CD14-positive monocyte (primary cell): ENCODE measurements around the gene CA11. TPM values are rescaled to one million over a fixed set of nuclear protein-coding genes. Genes with fewer than 3 reads are reported as not detected.

Experiments used
- DNase-seq, 3 donors: peaks; one replicate each; pipeline ENCODE4 v3.0.0-alpha.2; 2011 to 2022
- H2AFZ ChIP-seq: 2 replicates; pipeline ENCODE4 v1.6.0; 2012; ENCODE audit warnings: mild to moderate bottlenecking, low read depth, low read length, inconsistent platforms; ENCODE audit not compliant: insufficient read depth, poor library complexity, severe bottlenecking
- H3K27ac ChIP-seq, 2 donors: 1 replicate in 1 of 2; 2 replicates in 1 of 2; pipeline ENCODE4 v1.5.1; 2012 to 2013; ENCODE audit warnings: low read length in 2 of 2, control low read depth in 1 of 2, inconsistent platforms in 1 of 2, low read depth in 1 of 2, mild to moderate bottlenecking in 1 of 2
- H3K27me3 ChIP-seq, 2 donors: one replicate each; pipeline versions ENCODE4 v1.6.0 to v1.6.1; 2011 to 2013; ENCODE audit warnings: low read length in 2 of 2; ENCODE audit not compliant: control insufficient read depth in 2 of 2, insufficient read depth in 2 of 2
- H3K36me3 ChIP-seq, 2 donors: replicated peaks in 1 of 2; 1 replicate in 1 of 2; 2 replicates in 1 of 2; pipeline versions ENCODE4 v1.5.1 to v1.6.1; 2012 to 2013; ENCODE audit warnings: low read length in 2 of 2, control low read depth in 1 of 2, inconsistent platforms in 1 of 2, mild to moderate bottlenecking in 1 of 2; ENCODE audit not compliant: insufficient read depth in 2 of 2, control insufficient read depth in 1 of 2
- H3K4me1 ChIP-seq, 2 donors: 1 replicate in 1 of 2; 2 replicates in 1 of 2; pipeline versions ENCODE4 v1.5.1 to v1.6.1; 2012 to 2013; ENCODE audit warnings: low read length in 2 of 2, control low read depth in 1 of 2, inconsistent platforms in 1 of 2, mild to moderate bottlenecking in 1 of 2, moderate library complexity in 1 of 2; ENCODE audit not compliant: insufficient read depth in 2 of 2, control insufficient read depth in 1 of 2
- H3K4me2 ChIP-seq: replicated peaks from 2 replicates; pipeline ENCODE3; 2012; ENCODE audit warnings: low read length, moderate library complexity, mild to moderate bottlenecking; ENCODE audit not compliant: poor library complexity, severe bottlenecking; ENCODE audit errors: extremely low read depth
- H3K4me3 ChIP-seq, 3 experiments: fragments of 200-600 bp in 1 of 3; sonication (generic) in 1 of 3; replicated peaks in 1 of 3; 1 replicate in 2 of 3; 2 replicates in 1 of 3; pipeline ENCODE4 v1.5.1; 2011 to 2013; ENCODE audit warnings: low read length in 3 of 3, mild to moderate bottlenecking in 3 of 3, control low read depth in 2 of 3, low read depth in 2 of 3, inconsistent platforms in 1 of 3, moderate library complexity in 1 of 3
- H3K79me2 ChIP-seq: 2 replicates; pipeline ENCODE4 v1.6.0; 2012; ENCODE audit warnings: mild to moderate bottlenecking, control low read depth, inconsistent platforms, low read length, moderate library complexity; ENCODE audit not compliant: insufficient read depth
- H3K9ac ChIP-seq: 2 replicates; pipeline ENCODE4 v1.6.0; 2017; ENCODE audit warnings: low read length, mild to moderate bottlenecking; ENCODE audit not compliant: insufficient read depth, poor library complexity, severe bottlenecking
- H3K9me3 ChIP-seq, 2 donors: replicated peaks in 1 of 2; 1 replicate in 1 of 2; 2 replicates in 1 of 2; pipeline versions ENCODE4 v1.5.1 to v1.6.1; 2012 to 2013; ENCODE audit warnings: low read length in 2 of 2, control low read depth in 1 of 2; ENCODE audit not compliant: control insufficient read depth in 1 of 2, insufficient read depth in 1 of 2
- H4K20me1 ChIP-seq: 2 replicates; pipeline ENCODE4 v1.6.0; 2012; ENCODE audit warnings: mild to moderate bottlenecking, low read length, control low read depth, moderate library complexity; ENCODE audit not compliant: insufficient read depth
- H3K27ac Mint-ChIP-seq, 7 donors: one replicate each; pipeline ENCODE4 v1.8.0; 2020; ENCODE audit warnings: mild to moderate bottlenecking in 7 of 7, mixed read lengths in 7 of 7, moderate library complexity in 6 of 7, inconsistent platforms in 2 of 7
- H3K27me3 Mint-ChIP-seq, 3 donors: one replicate each; pipeline ENCODE4 v1.8.0; 2021 to 2022; ENCODE audit warnings: low read depth in 3 of 3, mild to moderate bottlenecking in 3 of 3, mixed read lengths in 3 of 3, moderate library complexity in 3 of 3, inconsistent platforms in 1 of 3
- H3K36me3 Mint-ChIP-seq, 2 donors: one replicate each; pipeline ENCODE4 v1.8.0; 2020; ENCODE audit warnings: mixed read lengths in 2 of 2, inconsistent platforms in 1 of 2, mild to moderate bottlenecking in 1 of 2
- H3K4me1 Mint-ChIP-seq: one replicate; pipeline ENCODE4 v1.8.0; 2020; ENCODE audit warnings: mild to moderate bottlenecking, mixed read lengths
- H3K4me3 Mint-ChIP-seq, 2 donors: one replicate each; pipeline ENCODE4 v1.8.0; 2020; ENCODE audit warnings: mild to moderate bottlenecking in 2 of 2, mixed read lengths in 2 of 2, moderate library complexity in 1 of 2
- H3K9me3 Mint-ChIP-seq, 7 donors: one replicate each; pipeline ENCODE4 v1.8.0; 2020 to 2022; ENCODE audit warnings: mixed read lengths in 7 of 7, mild to moderate bottlenecking in 6 of 7, moderate library complexity in 6 of 7, inconsistent platforms in 2 of 7
- CTCF ChIP-seq: fragments of 200-600 bp; IDR thresholded peaks from one replicate; pipeline ENCODE4 v1.8.0; 2022; ENCODE audit warnings: antibody characterized with exemption, mild to moderate bottlenecking
- WGBS: methylation state at CpG from one replicate; pipeline ENCODE4 v1.1.5; 2013; ENCODE audit warnings: missing lambda C conversion rate; ENCODE audit not compliant: insufficient coverage; 5-methylcytosine and 5-hydroxymethylcytosine counted together
- intact Hi-C, 2 donors: fragments of 100-400 bp; cut with micrococcal nuclease; formaldehyde crosslinking; loops; one replicate each; pipeline versions ENCODE4 v1.15.0 to v1.15.1; 2023
- polyA plus RNA-seq, 3 donors: library from polyadenylated mRNA; depleted of rRNA in 1 of 3; unstranded in 2 of 3; stranded (reverse) in 1 of 3; fragments of 300-500 nt in 2 of 3; fragments of >200 nt in 1 of 3; fragmentation: Illumina TruSeq in 2 of 3; gene quantifications; 1 replicate in 2 of 3; 2 replicates in 1 of 3; pipeline ENCODE4 v1.2.3, GENCODE V29; 2012 to 2021

Gene CA11
- polyA plus RNA-seq, 3 donors = 1.1 to 4.9 (median 1.8) TPM

GRCh38 chr19:48660852-48661710 is 15.1 kb upstream of the CA11 start:
- 48% methylated on average over 35 of the region's 35 CpGs for WGBS
- peak overlapping the region in 1 of 3 experiments; percentile 64 for H3K4me3 ChIP-seq
- H3K9ac ChIP-seq = peak overlapping the region; percentile 45
- peak; percentile 82 to 92 (median 89) for DNase-seq
- H3K27me3 Mint-ChIP-seq = peaks cover 2 to 7% (median 7%) of the 10 kb centered on the region in 3 donors
- intact Hi-C loops = no loop called here
- H3K36me3 Mint-ChIP-seq = no peaks in the 10 kb centered on the region
- H3K4me2 ChIP-seq = peak overlapping the region; percentile 73
- peak overlapping the region; percentile 89 to 99 (median 98) for H3K27ac Mint-ChIP-seq
- H2AFZ ChIP-seq = peak overlapping the region; percentile 64
- no peaks in the 10 kb centered on the region for H3K9me3 Mint-ChIP-seq
- no peaks in the 10 kb centered on the region for H4K20me1 ChIP-seq
- no peaks in the 10 kb centered on the region for H3K79me2 ChIP-seq
- no peaks in the 10 kb centered on the region for H3K27me3 ChIP-seq
- H3K4me1 Mint-ChIP-seq = peaks cover 16% of the 10 kb centered on the region
- H3K4me3 Mint-ChIP-seq = peak overlapping the region; percentile 69 to 74
- no peaks in the 10 kb centered on the region for H3K36me3 ChIP-seq
- peaks cover 18 to 22% of the 10 kb centered on the region in 2 donors for H3K4me1 ChIP-seq
- TF ChIP-seq CTCF = no peak
- H3K27ac ChIP-seq = peak overlapping the region; percentile 24 to 86
- no peaks in the 10 kb centered on the region for H3K9me3 ChIP-seq

GRCh38 chr19:48659768-48660167 is 13.8 kb upstream of the CA11 start:
- Mint-ChIP-seq H3K4me3 (no peak overlapping the region), H3K27ac (peak overlapping the region in 4 of 7 donors; percentile 47 to 81 (median 74)), H3K9me3 (no peaks in the 10 kb centered on the region), H3K4me1 (peaks cover 16% of the 10 kb centered on the region), H3K36me3 (no peaks in the 10 kb centered on the region), H3K27me3 (peaks cover 3 to 7% (median 7%) of the 10 kb centered on the region in 3 donors)
- peak; percentile 46 to 79 (median 78) for DNase-seq
- peaks cover 18 to 22% of the 10 kb centered on the region in 2 donors for H3K4me1 ChIP-seq
- H3K79me2 ChIP-seq = no peaks in the 10 kb centered on the region
- no peaks in the 10 kb centered on the region for H4K20me1 ChIP-seq
- no peak for TF ChIP-seq CTCF
- H3K36me3 ChIP-seq = no peaks in the 10 kb centered on the region
- no peak overlapping the region for H3K9ac ChIP-seq
- intact Hi-C loops = no loop called here
- no peaks in the 10 kb centered on the region for H3K9me3 ChIP-seq
- H2AFZ ChIP-seq = no peak overlapping the region
- no peak overlapping the region for H3K4me3 ChIP-seq
- H3K27ac ChIP-seq = no peak overlapping the region
- no peak overlapping the region for H3K4me2 ChIP-seq
- no peaks in the 10 kb centered on the region for H3K27me3 ChIP-seq
- WGBS = 67% methylated on average over 3 of the region's 5 CpGs
